ENCODE data around the gene CKB. TPM values are rescaled to one million over a fixed set of nuclear protein-coding genes. Genes with fewer than 3 reads are reported as not detected.

The CKB gene
- polyA plus RNA-seq, 2 of the 4 experiments (the other 2 are of a cell fraction), result 52.3 to 79.8 TPM

DNA sequence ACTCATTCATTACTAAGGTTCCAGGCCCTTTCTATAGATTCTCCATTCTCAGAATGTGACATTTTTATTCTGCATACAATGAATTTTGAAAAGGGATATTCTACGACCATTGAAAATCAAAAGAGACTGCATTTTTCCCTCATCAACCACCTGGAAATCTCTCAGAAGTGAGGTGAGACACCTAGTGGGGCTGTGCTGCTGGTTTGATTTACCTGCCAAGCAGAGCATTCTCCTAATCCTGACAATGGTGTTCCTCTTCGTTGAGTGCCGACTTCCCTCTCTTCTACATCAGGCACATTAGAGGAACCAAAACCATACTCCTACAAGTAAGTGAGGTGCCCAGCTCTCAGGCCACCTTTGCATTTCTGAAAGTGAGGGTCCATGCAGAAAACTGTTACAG, 14.9 kb downstream of the CKB start:
- Histone ChIP-seq H3K4me3 (no peak overlapping the region), H3K9me3 (no peaks in the 10 kb centered on the region), H3K27ac (no peak overlapping the region), H3K4me1 (no peaks in the 10 kb centered on the region), H3K4me2 (no peak overlapping the region)
- FAIRE-seq (no peak), DNase-seq (ENCODE audit: low read depth in 1 of 2, low spot score in 1 of 2) (no peak), ATAC-seq (no peak)
- 93% methylated on average over 3 of the region's 3 CpGs for WGBS (ENCODE audit: missing lambda C conversion rate)
- TF ChIP-seq EP300 (IDR thresholded peaks at IDR 0.05) (no peak), RCOR1 (IDR thresholded peaks at IDR 0.05; ENCODE audit: low read depth, low read length) (no peak), CEBPB (IDR thresholded peaks at IDR 0.05) (no peak), NFE2L2 (conservative IDR thresholded peaks at IDR 0.05; ENCODE audit: low read length) (no peak), POLR2A (IDR thresholded peaks at IDR 0.05; ENCODE audit: low read length) (no peak), JUN (IDR thresholded peaks at IDR 0.05) (no peak), GATA3 (IDR thresholded peaks at IDR 0.05; ENCODE audit: borderline replicate concordance) (no peak), NPAS2 (CRISPR knock-in tag; IDR thresholded peaks at IDR 0.05; ENCODE audit: borderline replicate concordance) (no peak), SMC3 (IDR thresholded peaks at IDR 0.05) (no peak)
- TF ChIP-seq, protein P1, sequence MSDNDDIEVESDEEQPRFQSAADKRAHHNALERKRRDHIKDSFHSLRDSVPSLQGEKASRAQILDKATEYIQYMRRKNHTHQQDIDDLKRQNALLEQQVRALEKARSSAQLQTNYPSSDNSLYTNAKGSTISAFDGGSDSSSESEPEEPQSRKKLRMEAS (IDR thresholded peaks at IDR 0.05), result no peak
- ChIA-PET POLR2A (no interaction called here), CTCF (interaction anchor here (0.6 to 7.6 kb wide), 5 partner anchors 7 to 407 kb away, joined by 3 to 62 read pairs (median 31); partner anchors contain the start of gene CKB)

DNA sequence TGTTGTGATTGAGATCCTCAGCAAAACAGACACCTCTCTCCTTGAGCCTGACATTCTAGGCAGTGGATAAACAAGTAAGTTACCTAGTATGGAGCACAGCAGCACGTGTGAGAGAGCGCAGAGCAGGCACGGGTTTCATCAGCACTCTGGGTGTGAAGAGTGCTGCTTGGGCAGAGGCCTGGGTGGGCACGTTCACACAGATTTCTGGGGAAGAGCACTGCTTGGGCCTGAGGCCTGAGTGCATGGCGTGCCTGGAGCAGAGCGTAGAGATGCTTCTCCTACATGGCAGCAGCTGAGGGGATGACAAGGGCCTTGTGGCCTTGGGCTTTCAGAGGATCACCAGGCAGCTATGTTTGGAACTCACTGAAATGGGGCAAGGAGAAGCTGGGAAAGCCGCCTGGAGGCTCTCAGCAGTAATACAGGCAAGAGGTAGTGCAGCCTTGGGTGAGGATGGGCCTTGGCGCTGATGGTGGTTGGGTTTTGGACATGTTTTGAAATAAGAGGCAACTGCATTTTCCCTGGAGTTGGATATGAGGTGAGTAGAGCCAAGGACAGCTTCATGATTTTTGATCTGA, 17.6 kb downstream of the CKB start:
- ChIA-PET POLR2A (interaction anchor here (0.5 kb wide), 1 partner anchor 429 kb away, joined by 3 read pairs; no protein-coding TSS in a partner anchor), CTCF (interaction anchor here (1.1 to 10.5 kb wide), 4 partner anchors 11 to 42 kb away, joined by 3 to 97 read pairs (median 14); partner anchors contain the start of gene CKB)
- peak; percentile 70 to 77; a peak in 5 of 6 replicates for ATAC-seq
- no peaks in the 10 kb centered on the region for H3K9me3 ChIP-seq
- no peak overlapping the region for H3K4me3 ChIP-seq
- no peak for TF ChIP-seq RNF2 (IDR thresholded peaks at IDR 0.05; ENCODE audit: borderline replicate concordance, low read depth)
- no peak for TF ChIP-seq EP300 (IDR thresholded peaks at IDR 0.05)
- TF ChIP-seq RARB (CRISPR knock-in tag; IDR thresholded peaks at IDR 0.05), result no peak
- no peak for TF ChIP-seq MAFK (IDR thresholded peaks at IDR 0.05; ENCODE audit: partially characterized antibody)
- TF ChIP-seq BHLHE40 (IDR thresholded peaks at IDR 0.05; ENCODE audit: low read depth, low read length), result no peak
- no peak for TF ChIP-seq CHD2 (IDR thresholded peaks at IDR 0.05; ENCODE audit: low read length, partially characterized antibody)
- no peak for TF ChIP-seq EHMT2 (IDR thresholded peaks at IDR 0.05; ENCODE audit: low read depth)
- no peak for TF ChIP-seq PBX3 (IDR thresholded peaks at IDR 0.05)
- no peak for TF ChIP-seq HMGXB4 (CRISPR knock-in tag; IDR thresholded peaks at IDR 0.05; ENCODE audit: borderline replicate concordance)
- TF ChIP-seq ZC3H11A (IDR thresholded peaks at IDR 0.05), result no peak
- TF ChIP-seq, protein P1 (IDR thresholded peaks at IDR 0.05), result no peak
- TF ChIP-seq NPAS2 (CRISPR knock-in tag; IDR thresholded peaks at IDR 0.05; ENCODE audit: borderline replicate concordance), result no peak
- no peak for TF ChIP-seq BCL3 (IDR thresholded peaks at IDR 0.05)
- no peak for TF ChIP-seq MYC (IDR thresholded peaks at IDR 0.05; ENCODE audit: borderline replicate concordance, low read length)
- TF ChIP-seq MAZ (IDR thresholded peaks at IDR 0.05; ENCODE audit: borderline replicate concordance, low read depth, low read length), result no peak
- no peak overlapping the region for H3K4me2 ChIP-seq
- H3K27ac ChIP-seq, result no peak overlapping the region
- WGBS (ENCODE audit: missing lambda C conversion rate), result 78% methylated on average over 8 of the region's 8 CpGs
- no peaks in the 10 kb centered on the region for H3K4me1 ChIP-seq
- peak in 1 of 2 experiments; percentile 21 for DNase-seq (ENCODE audit: low read depth in 1 of 2, low spot score in 1 of 2)
- FAIRE-seq, result no peak

All from A549 (cell line).